HEK293T (cell line): ENCODE measurements around the gene SLC8A1.

ENCODE experiments used
- ARNT ChIP-seq: fragments of 450-650 bp; IDR thresholded peaks from 2 replicates; pipeline ENCODE4 v1.6.1; 2017; ENCODE audit warnings: mild to moderate bottlenecking
- BHLHE40 ChIP-seq: fragments of 450-650 bp; IDR thresholded peaks from 2 replicates; pipeline ENCODE4 v1.6.1; 2016; ENCODE audit warnings: mild to moderate bottlenecking, moderate library complexity, borderline replicate concordance
- ELF4 ChIP-seq: fragments of 450-650 bp; IDR thresholded peaks from 2 replicates; pipeline ENCODE4 v1.6.1; 2017; ENCODE audit warnings: antibody characterized with exemption
- FOXA1 ChIP-seq: fragments of 450-650 bp; IDR thresholded peaks from 2 replicates; pipeline ENCODE4 v1.6.1; 2016; ENCODE audit warnings: mild to moderate bottlenecking
- FOXK2 ChIP-seq: fragments of 450-650 bp; IDR thresholded peaks from 2 replicates; pipeline ENCODE4 v1.6.1; 2016; ENCODE audit warnings: mild to moderate bottlenecking
- HDGF ChIP-seq: fragments of 450-650 bp; IDR thresholded peaks from 2 replicates; pipeline ENCODE4 v1.6.1; 2017; ENCODE audit warnings: antibody characterized with exemption, borderline replicate concordance
- L3MBTL2 ChIP-seq: fragments of 450-650 bp; conservative IDR thresholded peaks from 2 replicates; pipeline ENCODE4 v1.6.1; 2016; ENCODE audit warnings: mild to moderate bottlenecking
- NFRKB ChIP-seq: fragments of 450-650 bp; IDR thresholded peaks from 2 replicates; pipeline ENCODE4 v1.6.1; 2016; ENCODE audit warnings: mild to moderate bottlenecking, moderate library complexity
- PKNOX1 ChIP-seq: fragments of 450-650 bp; IDR thresholded peaks from 2 replicates; pipeline ENCODE4 v1.6.1; 2016
- SP1 ChIP-seq: fragments of 450-650 bp; IDR thresholded peaks from 2 replicates; pipeline ENCODE4 v1.6.1; 2017
- SUZ12 ChIP-seq: fragments of 450-650 bp; IDR thresholded peaks from 2 replicates; pipeline ENCODE4 v1.6.1; 2016; ENCODE audit warnings: mild to moderate bottlenecking
- TARDBP ChIP-seq: fragments of 450-650 bp; IDR thresholded peaks from 2 replicates; pipeline ENCODE4 v1.6.1; 2016
- ZNF384 ChIP-seq: fragments of 450-650 bp; IDR thresholded peaks from 2 replicates; pipeline ENCODE4 v1.6.1; 2016

GRCh38 chr2:40103163-40103562, 348.7 kb downstream of the SLC8A1 start:
- TF ChIP-seq FOXA1 (no peak), SUZ12 (no peak), L3MBTL2 (no peak), TARDBP (no peak), HDGF (no peak), SP1 (no peak), FOXK2 (no peak), ZNF384 (no peak), PKNOX1 (no peak), BHLHE40 (no peak), ARNT (no peak), NFRKB (no peak), ELF4 (no peak)
